ENCODE results near the gene BMP5.

BMP5 gene

DNA sequence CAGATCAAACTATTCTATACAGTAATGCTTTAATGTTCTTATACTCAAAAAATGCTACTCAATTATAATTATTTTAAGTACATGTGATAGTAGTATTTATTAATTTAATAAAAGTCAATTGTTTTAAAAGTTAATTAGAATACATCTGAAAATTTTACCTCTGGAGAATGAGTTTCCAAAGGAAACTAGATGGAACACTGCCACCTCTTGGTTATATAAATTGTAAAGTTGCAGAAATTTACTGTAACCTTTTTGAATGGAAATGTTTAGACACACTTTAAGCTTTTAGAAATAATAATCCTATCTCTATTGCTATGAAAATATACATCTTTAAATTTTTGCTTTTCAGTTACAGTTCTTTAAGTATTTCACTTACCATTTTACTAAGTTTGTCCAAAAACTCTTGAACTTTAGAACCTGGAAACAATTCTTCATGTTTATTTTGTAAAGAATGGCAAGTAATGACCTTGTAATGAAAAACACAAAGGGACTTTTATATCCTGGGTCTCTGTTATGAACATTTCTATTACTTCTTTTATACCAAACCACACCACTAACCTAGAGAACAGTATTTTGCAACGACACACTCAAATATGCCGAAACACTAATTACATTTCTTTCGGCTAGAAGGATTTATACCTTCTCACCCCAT is 10.9 kb upstream of the BMP5 start:
- TF ChIP-seq, protein P1, sequence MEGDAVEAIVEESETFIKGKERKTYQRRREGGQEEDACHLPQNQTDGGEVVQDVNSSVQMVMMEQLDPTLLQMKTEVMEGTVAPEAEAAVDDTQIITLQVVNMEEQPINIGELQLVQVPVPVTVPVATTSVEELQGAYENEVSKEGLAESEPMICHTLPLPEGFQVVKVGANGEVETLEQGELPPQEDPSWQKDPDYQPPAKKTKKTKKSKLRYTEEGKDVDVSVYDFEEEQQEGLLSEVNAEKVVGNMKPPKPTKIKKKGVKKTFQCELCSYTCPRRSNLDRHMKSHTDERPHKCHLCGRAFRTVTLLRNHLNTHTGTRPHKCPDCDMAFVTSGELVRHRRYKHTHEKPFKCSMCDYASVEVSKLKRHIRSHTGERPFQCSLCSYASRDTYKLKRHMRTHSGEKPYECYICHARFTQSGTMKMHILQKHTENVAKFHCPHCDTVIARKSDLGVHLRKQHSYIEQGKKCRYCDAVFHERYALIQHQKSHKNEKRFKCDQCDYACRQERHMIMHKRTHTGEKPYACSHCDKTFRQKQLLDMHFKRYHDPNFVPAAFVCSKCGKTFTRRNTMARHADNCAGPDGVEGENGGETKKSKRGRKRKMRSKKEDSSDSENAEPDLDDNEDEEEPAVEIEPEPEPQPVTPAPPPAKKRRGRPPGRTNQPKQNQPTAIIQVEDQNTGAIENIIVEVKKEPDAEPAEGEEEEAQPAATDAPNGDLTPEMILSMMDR (IDR thresholded peaks at IDR 0.05) = peak; percentile 39; the same call in 1 of the 2 replicates

DNA sequence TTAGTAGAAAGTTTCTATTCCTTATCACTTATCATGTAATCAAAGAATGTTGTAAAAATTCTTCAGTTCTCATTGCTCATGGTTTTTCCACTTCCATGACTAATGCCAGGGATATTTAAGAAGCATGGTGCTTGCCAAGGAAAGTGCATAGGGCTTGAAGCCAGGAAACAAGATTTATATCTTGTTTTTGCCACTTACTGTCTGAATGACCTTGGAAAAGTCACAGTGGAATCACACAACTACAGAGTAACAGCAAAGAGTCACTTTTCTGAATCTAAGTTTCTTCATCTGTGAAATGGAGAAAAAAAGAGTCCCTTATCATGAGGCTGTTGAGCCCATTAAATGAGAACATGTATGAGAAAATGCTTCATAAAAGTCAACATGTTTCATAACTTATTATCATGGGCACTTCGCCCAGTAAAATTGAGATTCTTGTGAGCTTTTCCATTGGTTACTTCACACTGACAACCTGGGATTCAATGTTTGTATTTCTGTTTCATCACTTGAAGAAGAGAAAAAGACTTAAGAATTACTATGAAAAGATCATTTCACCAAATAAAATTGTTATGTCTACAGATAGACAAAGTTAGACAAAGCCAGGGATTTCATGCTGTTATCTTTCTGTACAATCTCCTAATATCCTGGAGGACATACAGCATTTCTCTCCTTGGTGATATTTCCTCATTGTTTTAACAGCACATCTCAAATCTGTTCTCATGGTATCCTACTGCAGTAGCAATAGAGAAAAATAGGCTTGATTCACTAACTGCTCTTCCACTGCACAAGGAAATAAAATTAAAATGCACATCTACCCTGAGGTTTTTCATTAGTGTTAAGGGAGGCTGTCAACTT is 7.6 kb upstream of the BMP5 start:
- TF ChIP-seq, protein P1 (IDR thresholded peaks at IDR 0.05) = no peak

DNA sequence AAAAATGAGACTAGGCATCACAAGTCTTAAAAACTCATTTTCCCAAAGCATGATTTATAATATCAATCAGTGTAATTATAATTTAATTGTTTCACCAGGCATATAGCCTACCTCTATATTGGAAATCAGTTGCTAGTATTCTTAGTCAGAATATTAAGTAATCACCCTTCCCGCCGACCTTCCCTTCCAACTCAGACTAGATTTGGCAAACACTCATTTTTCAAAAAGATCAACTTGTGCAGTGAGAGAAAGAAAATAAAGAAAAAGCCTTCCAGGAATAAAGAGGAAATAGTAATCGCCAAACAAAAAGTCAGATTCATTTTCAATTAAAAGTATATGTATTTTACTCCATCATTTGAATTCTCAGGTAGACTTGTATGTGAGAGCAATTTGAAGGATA is 1.9 kb upstream of the BMP5 start:
- TF ChIP-seq, protein P1 (IDR thresholded peaks at IDR 0.05) = no peak

DNA sequence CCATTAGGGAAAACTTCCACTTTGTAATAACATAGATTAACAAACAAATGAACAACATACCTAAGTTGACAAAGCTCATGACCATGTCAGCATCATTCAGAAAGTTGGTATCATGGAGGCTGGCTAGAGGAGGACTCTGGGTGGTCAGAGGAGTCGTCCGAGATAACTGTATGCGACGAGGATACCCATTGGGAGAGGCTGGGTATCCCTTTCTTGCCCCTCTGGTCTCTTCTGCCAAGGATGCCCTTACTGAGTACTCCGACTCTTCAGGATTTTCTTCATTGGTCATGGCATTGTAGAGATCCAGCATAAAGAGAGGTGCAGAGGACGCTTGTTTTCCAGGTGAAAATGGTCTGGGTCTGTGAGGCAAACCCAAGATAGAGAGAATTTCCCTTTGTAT is 1.1 kb downstream of the BMP5 start:
- TF ChIP-seq, protein P1 (IDR thresholded peaks at IDR 0.05) = no peak

DNA sequence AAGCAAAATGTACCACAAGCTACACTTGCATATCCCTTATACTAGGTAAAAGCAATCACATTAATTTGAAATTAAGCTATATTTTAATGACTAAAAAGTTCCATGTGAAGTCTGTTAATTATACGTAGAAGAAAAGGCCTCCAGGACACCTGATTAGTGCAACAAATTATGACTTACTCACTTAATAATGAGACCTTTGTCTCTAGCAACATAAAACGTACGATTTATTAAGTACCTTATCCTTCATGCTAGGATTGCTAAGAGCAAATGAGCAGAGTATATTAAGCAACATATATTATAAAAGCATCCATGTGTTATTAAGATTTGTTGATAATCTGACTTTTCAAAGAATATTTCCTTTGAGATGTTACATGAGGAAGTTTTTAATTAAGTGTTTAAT is 2.5 kb downstream of the BMP5 start:
- TF ChIP-seq, protein P1 (IDR thresholded peaks at IDR 0.05) = no peak

DNA sequence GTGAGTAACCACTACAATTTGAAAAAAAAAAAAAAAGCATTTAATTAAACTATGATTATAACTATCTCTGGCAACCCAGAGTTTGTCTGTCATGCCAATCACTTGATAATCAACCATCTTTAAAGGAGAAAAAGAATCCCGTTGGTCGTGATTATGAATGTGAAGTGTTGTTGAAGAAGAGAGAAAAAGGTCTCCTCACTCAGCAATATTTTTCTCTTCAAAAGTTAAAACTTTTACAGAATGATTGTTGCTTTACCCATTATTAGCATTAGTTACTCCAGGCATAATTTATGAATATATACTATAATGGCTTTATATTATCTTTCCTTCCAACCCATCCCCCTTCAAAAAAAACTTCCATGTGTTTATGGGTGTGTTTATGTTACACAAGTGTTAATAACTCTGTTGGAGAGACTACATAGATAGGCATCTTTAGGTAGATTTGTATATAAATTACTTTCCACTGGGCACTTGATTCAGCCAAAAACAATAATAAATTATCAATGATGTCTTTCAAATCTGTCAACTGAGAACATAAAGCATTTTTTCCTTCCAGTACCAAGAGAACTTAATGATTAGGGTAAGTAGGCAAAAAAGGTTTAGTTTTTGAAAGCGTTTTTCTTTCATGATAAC is 5.1 kb downstream of the BMP5 start:
- TF ChIP-seq, protein P1 (IDR thresholded peaks at IDR 0.05) = no peak

DNA sequence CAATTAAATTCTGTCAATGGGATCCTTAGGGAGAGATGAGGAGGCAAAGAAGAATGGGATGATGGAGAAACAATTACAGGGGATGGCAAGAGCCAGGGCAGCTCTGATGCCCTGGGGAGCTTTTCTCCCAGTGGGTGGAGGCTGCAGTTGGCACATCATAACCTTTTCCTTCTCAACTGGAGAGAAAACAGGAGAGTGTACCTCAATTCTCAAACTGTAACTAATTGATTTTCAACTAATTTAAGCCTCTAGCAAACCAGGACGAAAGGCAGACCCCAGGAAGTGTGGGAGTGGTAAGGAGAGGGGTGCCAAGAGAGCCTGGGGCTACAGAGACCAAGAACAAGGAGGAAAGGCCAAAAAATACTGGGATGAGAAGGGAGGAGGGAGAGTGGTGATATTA is 5.7 kb downstream of the BMP5 start:
- TF ChIP-seq, protein P1 (IDR thresholded peaks at IDR 0.05) = no peak

Measured in LNCAP (cell line).